Bone marrow (tissue), 2 donors: ENCODE results near the gene HMGA1.

Source experiments
- DNase-seq, 2 donors: peaks; one replicate each; lab custom pipeline; 2025; lab: John Stamatoyannopoulos, UW

The HMGA1 gene

GRCh38 chr6:34292954-34293353, 56.3 kb downstream of the HMGA1 start:
- DNase-seq: no peak

GRCh38 chr6:34295721-34296120, 59.0 kb downstream of the HMGA1 start:
- peak in 1 of 2 donors; percentile 92 for DNase-seq
